ENCODE results near the gene SYNJ2. TPM values are rescaled to one million over a fixed set of nuclear protein-coding genes. Genes with fewer than 3 reads are reported as not detected.

SYNJ2 gene
- total and polyA plus RNA-seq, 2 experiments from 2014 or later = 2.8 to 5.6 TPM

DNA sequence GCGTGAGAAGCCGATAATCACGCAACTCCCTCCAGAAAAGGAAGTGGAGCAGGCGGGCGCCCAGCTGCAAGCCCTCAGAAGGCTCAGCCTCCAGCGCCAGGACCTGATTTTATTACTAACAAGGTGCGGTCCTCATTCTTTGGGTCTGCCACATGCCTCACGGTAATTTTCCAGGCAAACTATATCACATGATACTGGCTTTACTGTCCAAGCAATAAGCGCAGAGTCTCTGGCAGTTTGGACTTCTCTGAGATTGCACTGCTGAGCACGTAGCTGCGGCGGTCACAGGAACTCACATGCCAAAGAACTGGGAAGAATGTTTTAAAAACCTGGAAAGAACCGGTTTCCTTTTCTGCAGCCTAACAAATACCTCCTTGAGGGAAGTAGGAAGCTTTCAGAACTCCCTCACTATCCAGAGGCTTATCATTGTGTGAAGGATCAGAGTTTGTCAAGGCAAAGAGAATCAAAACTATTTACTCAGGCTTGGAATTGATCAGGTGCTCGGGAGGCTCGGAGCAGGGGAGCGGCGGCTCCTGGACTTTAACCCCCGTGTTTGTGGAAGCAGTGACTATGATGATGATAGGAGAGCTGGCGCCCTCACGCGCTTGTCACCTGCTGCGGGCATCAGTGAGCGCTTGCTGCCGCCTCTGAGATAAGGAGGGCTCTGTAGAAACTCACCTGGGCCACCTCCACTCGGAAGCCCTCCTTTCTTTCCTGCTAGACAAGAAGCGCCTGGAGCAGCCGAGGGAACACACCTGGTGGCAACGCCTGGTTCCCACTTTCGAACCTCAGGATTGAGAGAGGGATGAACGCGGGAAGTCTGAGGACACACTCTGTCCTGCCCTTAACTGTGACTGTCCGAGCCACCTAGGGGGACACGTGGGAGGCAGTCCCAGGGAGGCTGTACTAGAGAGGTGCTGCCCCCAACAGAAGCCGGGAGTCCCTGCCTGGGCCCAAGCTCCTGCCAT is 27.2 kb upstream of the SYNJ2 start:
- H3K27ac Mint-ChIP-seq = no peak overlapping the region
- Histone ChIP-seq H3K27ac (ENCODE audit: low read depth) (no peak overlapping the region), H2AFZ (peak overlapping the region; percentile 85), H3K27me3 (ENCODE audit: insufficient read depth) (no peaks in the 10 kb centered on the region), H3K4me1 (ENCODE audit: insufficient read depth) (0 out of 2 replicates have a peak, but pooled peaks cover 10% of the 10 kb centered on the region), H4K20me1 (replicated peaks; ENCODE audit: insufficient read depth) (no peaks in the 10 kb centered on the region), H3K79me2 (replicated peaks; ENCODE audit: insufficient read depth) (no peaks in the 10 kb centered on the region), H3K4me2 (no peak overlapping the region), H3K36me3 (ENCODE audit: insufficient read depth) (no peaks in the 10 kb centered on the region; the same call in 1 of the 2 replicates), H3K4me3 (no peak overlapping the region), H3F3A (replicated peaks; ENCODE audit: low read depth) (no peaks in the 10 kb centered on the region), H3K9me2 (ENCODE audit: insufficient read depth) (no peaks in the 10 kb centered on the region)
- H3K9me3 Mint-ChIP-seq = peaks cover 27% of the 10 kb centered on the region
- no peak for TF ChIP-seq ZNF114 (CRISPR knock-in tag; IDR thresholded peaks at IDR 0.05)
- TF ChIP-seq, protein P1, sequence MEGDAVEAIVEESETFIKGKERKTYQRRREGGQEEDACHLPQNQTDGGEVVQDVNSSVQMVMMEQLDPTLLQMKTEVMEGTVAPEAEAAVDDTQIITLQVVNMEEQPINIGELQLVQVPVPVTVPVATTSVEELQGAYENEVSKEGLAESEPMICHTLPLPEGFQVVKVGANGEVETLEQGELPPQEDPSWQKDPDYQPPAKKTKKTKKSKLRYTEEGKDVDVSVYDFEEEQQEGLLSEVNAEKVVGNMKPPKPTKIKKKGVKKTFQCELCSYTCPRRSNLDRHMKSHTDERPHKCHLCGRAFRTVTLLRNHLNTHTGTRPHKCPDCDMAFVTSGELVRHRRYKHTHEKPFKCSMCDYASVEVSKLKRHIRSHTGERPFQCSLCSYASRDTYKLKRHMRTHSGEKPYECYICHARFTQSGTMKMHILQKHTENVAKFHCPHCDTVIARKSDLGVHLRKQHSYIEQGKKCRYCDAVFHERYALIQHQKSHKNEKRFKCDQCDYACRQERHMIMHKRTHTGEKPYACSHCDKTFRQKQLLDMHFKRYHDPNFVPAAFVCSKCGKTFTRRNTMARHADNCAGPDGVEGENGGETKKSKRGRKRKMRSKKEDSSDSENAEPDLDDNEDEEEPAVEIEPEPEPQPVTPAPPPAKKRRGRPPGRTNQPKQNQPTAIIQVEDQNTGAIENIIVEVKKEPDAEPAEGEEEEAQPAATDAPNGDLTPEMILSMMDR (conservative IDR thresholded peaks at IDR 0.05; ENCODE audit: low read depth in 2 of 2) = peak in 1 of 2 experiments; percentile 44; a peak in 2 of 4 replicates
- TF ChIP-seq, protein P2, sequence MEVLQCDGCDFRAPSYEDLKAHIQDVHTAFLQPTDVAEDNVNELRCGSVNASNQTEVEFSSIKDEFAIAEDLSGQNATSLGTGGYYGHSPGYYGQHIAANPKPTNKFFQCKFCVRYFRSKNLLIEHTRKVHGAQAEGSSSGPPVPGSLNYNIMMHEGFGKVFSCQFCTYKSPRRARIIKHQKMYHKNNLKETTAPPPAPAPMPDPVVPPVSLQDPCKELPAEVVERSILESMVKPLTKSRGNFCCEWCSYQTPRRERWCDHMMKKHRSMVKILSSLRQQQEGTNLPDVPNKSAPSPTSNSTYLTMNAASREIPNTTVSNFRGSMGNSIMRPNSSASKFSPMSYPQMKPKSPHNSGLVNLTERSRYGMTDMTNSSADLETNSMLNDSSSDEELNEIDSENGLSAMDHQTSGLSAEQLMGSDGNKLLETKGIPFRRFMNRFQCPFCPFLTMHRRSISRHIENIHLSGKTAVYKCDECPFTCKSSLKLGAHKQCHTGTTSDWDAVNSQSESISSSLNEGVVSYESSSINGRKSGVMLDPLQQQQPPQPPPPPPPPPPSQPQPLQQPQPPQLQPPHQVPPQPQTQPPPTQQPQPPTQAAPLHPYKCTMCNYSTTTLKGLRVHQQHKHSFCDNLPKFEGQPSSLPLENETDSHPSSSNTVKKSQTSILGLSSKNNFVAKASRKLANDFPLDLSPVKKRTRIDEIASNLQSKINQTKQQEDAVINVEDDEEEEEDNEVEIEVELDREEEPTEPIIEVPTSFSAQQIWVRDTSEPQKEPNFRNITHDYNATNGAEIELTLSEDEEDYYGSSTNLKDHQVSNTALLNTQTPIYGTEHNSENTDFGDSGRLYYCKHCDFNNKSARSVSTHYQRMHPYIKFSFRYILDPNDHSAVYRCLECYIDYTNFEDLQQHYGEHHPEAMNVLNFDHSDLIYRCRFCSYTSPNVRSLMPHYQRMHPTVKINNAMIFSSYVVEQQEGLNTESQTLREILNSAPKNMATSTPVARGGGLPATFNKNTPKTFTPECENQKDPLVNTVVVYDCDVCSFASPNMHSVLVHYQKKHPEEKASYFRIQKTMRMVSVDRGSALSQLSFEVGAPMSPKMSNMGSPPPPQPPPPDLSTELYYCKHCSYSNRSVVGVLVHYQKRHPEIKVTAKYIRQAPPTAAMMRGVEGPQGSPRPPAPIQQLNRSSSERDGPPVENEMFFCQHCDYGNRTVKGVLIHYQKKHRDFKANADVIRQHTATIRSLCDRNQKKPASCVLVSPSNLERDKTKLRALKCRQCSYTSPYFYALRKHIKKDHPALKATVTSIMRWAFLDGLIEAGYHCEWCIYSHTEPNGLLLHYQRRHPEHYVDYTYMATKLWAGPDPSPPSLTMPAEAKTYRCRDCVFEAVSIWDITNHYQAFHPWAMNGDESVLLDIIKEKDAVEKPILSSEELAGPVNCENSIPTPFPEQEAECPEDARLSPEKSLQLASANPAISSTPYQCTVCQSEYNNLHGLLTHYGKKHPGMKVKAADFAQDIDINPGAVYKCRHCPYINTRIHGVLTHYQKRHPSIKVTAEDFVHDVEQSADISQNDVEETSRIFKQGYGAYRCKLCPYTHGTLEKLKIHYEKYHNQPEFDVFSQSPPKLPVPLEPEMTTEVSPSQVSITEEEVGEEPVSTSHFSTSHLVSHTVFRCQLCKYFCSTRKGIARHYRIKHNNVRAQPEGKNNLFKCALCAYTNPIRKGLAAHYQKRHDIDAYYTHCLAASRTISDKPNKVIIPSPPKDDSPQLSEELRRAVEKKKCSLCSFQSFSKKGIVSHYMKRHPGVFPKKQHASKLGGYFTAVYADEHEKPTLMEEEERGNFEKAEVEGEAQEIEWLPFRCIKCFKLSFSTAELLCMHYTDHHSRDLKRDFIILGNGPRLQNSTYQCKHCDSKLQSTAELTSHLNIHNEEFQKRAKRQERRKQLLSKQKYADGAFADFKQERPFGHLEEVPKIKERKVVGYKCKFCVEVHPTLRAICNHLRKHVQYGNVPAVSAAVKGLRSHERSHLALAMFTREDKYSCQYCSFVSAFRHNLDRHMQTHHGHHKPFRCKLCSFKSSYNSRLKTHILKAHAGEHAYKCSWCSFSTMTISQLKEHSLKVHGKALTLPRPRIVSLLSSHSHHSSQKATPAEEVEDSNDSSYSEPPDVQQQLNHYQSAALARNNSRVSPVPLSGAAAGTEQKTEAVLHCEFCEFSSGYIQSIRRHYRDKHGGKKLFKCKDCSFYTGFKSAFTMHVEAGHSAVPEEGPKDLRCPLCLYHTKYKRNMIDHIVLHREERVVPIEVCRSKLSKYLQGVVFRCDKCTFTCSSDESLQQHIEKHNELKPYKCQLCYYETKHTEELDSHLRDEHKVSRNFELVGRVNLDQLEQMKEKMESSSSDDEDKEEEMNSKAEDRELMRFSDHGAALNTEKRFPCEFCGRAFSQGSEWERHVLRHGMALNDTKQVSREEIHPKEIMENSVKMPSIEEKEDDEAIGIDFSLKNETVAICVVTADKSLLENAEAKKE (CRISPR knock-in tag; IDR thresholded peaks at IDR 0.05) = no peak
- peaks cover 15% of the 10 kb centered on the region for H3K36me3 Mint-ChIP-seq (ENCODE audit: low read depth)
- ATAC-seq = peak; percentile 77
- peak; percentile 43 for DNase-seq (ENCODE audit: low spot score)
- H3K4me1 Mint-ChIP-seq = peaks cover 9% of the 10 kb centered on the region
- no peak overlapping the region for H3K4me3 Mint-ChIP-seq
- peaks cover 4% of the 10 kb centered on the region for H3K27me3 Mint-ChIP-seq (ENCODE audit: insufficient read depth, low read depth, poor library complexity)

Data from GM23338 (cell line).